NCI-H1092 (cell line): ENCODE measurements around the gene CEP57L1.
"Not testable (repeated sequence)": the region's sequence is repeated elsewhere in the genome, so short reads cannot be mapped to it uniquely, and the experiment has no call there.

Experiments used
- DNase-seq: peaks from one replicate; lab custom pipeline; 2025; lab: John Stamatoyannopoulos, UW

Gene CEP57L1

DNA sequence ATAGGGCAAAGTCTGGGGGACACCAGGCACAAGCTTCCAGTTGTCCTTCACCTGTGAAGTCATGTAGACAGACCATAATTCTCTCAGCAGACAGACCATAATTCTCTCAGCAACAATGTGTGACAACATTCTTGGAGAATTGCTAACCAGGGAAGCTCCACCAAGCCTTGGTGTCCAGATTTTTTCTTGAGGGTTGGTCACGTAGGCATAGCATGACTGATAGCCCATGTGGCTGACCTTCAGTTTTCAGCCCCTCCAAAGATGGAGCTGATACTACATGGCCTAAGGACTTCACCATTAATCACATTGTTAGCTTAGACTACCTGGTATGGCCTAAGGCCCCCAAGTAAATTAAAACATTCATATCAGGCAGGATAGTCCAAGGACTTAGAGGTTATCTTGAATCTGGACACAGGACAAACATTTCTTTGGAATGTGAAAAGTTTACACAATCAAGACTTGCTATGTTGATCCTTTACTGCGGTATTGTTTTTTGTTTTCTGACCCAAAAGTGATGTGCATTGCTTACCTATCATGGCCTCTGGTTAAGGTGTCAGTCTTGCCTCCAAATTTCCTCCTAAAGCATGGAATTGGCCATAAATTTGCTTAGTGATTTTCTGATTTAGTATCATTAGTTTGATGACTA, 76.9 kb downstream of the CEP57L1 start:
- DNase-seq = no peak

DNA sequence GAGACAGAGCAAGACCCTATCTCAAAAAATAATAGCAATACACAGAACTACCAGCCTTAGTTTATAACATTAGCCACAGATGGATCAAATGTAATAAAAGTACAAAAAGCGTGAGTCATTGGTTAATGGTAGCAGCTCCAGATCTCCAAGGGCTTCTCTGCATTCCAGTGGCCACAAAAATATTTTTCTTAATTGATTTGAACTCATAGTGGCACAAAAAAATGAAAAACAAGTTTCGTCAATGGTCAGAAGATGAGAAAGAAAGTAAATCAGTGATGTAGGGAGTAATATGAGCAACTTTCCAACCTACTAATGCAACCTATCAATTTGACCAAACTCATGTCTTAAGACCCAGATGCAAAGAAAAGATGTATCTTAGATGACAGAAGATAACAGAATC, 79.6 kb downstream of the CEP57L1 start:
- no peak for DNase-seq

DNA sequence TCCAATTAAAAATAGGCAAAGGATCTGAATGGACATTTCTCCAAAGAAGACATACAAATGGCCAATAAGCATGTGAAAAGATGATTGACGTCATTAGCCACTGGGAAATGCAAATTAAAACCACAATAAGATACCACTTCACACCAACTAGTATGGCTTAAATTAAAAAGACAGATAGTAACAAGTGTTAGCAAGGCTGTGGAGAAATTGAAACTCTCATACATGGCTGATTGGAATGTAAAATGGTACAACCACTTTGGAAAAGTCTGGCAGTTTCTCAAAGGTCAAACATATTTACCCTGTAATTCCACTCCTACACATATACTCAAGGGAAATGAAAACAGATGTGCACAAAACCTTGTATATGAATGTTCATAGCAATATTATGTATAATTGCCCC, 83.6 kb downstream of the CEP57L1 start:
- DNase-seq = no peak

DNA sequence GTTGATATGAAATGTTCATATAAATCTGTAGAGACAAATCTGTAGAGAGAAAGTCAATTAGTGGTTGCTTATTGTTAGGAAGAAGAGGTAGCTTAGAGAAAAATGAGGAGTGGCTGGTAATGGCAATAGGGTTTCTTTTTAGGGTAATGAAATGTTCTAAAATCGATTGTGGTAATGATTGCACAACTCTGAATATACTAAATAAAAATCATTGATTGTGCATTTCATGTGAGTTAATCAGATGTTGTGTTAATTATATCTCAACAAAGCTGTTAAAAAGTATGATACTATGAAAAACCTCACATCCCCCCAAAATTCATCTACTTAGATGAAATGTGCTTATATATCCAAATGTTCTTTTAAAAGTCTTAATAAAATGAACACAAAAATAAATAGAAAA, 84.2 kb downstream of the CEP57L1 start:
- DNase-seq = no peak

DNA sequence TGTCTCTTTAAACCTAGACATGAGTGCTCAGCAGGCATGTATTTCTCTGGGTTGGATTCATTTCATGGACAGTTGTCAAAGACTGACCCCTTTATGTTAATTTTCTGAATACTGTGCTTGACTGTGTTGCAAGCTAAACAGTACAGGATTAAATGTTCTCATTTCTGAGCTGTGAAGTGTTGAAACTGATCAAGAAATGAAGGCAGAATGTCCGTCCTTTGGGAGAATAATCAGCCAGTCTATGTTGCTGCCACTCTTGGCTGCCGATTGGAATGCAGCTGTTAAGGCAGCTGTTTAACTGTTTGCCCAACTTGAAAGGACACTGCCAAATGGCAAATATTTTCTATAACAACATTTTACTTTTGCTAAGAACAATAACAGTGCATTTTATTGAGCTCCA, 87.3 kb downstream of the CEP57L1 start:
- DNase-seq = no peak

DNA sequence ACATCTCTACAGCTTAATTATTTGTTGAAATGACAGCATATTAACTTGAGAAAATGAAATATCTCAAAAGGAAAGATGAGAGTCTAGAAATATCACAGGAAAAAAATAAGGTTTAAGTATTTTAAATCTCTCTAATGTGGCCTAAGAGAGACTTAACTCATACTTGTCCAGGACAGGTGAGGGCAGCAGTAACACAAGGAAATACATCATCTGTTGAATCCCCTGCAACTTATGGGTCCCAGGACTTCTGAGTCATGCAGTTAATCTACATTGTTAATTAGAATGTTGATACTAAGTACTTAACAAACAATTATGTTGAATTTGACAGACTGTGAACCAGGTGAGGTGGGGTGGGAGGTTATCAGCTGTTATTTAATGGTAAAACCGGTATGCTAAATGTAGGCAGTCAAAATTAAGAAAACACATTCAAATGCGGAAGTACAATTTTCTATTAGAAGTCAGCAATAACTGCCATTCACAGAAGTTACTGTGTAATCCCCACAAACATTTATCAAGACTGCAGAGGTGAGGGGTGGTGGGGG, 87.9 kb downstream of the CEP57L1 start:
- no peak for DNase-seq

DNA sequence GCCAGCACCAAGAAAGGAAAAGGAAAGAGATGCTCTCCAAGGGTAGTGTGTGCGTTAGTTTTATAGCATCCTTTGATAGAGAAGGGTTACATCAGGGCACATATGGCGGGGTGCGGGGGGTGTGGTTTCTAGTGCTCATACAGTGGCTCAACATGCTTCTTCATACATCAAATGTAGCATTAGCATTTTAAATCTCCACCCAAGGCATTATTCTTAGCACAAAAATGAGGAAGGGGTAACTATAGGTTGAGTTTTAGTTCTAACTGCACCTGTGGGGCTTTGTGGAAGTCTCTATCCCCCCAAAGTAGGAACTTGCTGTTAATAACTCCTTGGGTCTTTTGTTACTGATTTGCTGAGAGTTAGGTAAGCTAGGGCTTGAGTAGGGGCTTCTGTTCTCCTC, 89.3 kb downstream of the CEP57L1 start:
- DNase-seq = no peak

DNA sequence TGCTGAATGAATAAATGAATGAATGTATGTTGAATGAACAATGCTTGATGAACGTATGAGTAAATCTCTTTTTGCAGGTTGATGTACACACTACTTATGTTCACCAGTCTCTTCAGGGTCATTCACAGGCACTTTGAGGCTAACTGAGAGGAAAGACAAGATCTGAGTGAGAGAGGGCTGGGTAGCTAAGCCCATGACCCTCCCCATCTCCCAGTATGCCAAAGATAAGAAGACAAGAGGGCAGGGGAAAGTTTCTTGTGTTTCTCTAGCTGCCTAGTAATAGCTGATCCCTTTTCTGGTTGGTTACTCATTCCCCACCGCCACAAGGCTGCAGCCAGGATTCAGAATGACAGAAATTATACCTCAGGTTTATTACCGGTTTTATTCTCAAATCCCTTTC, 90.7 kb downstream of the CEP57L1 start:
- DNase-seq = no peak

DNA sequence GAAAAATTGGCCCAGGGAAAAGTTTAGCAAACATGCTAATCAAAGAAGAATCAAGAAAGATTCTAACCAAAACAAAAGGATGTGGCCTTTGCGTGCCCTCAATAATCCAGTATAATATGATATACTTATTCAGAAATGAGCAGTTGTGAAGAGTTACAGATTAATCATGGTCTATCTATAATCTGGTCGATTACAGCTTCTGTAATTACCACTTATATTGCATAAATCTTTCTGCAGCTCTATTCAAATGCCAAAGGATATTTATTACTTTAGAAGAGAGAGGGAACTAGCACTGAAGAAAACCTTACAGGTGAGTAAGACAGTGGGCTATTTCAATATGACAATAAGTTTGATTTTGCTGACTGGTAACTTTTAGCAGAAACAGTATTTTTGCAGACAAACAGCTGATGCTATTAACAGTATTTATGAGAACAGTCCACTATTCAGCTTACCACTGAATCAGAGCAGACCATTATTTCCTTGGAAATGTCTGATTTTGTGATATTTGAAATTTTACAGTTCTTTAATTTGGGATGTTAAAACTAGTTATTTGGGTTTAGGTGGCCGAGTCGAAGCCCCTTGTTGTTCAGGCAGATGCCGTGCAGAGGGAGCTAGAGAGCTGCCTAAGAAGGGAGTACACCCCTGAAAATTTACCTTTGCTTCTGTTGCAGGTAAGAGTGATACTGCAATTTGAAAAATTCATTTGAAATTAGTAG, 92.2 kb downstream of the CEP57L1 start:
- DNase-seq = peak; percentile 45

DNA sequence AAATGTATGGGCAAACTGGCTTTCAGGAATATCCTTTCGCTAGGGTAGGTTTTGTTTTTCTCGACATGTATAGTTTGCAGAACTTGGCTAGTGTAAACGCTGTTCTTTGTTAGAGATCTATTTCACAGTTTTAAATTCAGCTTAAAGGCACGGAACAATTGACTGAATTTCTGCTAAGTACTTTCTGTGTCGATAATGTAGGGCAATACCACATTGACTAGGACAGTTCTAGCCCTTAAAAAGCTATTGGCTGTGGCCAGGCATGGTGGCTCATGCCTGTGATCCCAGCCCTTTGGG, 92.8 kb downstream of the CEP57L1 start:
- DNase-seq = no peak

DNA sequence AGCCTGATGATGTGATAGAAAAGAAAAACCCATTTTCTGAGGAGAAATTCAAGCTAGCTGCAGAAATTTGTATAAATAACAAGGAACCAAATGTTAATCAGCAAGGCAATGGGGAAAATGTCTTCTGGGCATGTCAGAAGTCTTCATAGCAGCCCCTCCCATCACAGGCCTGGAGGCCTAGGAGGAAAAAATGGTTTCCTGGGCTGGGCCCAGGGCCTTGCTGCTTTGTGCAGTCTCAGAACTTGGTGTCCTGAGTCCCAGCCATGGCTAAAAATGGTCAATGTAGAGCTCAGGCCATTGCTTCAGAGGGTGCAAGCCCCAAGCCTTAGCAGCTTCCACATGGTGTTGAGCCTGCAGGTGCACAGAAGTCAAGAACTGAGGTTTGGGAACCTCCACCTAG, 96.1 kb downstream of the CEP57L1 start:
- DNase-seq = not testable (repeated sequence)

DNA sequence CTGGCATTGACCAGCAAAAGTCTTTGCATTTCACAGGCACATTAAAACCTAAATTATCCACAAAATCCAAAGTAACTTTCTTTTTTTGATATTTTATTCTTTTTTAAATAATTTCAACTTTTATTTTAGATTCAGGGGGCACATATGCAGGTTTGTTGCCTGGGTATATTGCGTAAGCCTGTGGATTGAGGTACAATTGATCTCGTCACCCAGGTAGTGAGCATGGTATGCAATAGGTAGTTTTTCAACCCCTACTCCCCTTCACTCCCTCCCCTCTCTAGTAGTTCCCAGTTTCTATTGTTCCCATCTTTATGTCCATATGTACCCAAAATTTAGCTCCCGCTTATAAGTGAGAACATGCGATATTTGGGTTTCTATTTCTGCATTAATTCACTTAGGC, 97.6 kb downstream of the CEP57L1 start:
- DNase-seq = no peak

DNA sequence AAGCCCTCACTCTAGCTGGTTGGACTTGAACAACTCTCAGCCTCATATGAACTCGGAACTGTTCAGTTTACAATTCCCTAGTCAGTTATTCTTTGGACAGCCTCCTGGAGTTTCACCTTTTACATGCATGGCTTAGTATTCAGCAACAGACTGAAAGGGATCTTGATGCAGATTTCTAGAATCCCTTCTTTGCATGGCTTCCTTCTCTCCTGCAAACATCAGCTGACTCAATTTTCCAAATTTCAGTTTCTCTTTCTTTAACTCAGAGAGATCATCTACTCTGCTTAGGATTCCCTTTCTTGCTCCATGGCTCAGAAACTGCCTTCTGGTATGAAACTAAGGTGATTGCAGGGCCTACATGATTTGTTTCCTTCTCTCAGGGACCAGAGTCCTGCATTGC, 99.6 kb downstream of the CEP57L1 start:
- DNase-seq = no peak

DNA sequence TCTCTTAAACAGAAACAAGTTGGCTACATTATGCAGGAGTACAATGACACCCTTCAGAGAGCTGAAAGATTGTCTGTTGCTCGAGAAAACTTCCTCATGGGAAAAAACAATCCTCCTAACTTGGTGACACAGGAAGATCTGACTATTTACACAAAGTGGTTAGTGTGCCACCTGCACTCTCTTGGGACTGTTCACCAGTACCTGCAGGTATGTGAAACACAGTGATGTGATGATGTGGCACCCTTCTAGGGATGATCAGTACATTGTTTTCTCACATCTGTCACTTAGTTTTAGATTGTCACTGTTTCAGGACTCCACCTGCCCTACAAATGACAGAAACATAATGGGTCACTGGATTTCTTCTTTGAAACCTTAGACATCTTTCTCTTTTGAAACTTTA, 101.8 kb downstream of the CEP57L1 start:
- DNase-seq = no peak

DNA sequence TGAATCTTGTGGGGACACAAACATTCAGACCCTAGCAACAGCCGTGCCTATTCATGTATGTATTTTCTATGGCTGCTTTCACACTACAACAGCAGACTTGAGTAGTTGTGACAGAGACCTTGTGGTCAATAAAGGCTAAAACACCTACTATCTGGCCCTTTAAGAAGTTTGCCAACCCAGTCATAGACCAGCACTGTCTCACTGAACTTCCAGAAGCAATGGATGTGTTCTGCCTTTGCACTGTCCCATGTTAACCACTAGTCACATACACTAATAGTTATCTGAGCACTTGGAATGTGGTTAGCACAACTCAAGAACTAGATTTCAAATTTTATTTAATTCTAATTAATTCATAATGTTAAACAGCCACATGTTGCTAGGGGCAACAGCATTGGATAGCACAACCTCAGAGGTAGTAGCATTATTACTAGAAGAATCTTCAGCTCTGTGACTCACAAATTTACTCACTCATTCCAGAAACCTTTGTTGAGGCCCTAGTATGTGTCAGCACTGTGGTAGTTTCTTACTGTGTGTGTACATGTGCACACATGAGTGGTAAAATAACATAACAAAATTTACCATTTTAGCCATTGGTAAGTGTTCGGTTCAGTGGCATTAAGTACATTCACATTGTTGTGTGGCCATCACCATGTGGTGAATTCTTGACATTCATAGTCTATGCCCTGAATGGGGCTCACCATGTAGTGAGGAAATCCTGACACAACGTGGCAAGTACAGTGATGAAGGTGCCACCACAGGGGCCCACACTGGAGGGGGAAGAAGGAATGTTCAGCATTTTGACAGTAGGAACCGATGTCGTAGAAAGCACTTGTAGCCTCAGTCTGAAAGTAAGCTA, 107.3 kb downstream of the CEP57L1 start:
- DNase-seq = no peak

DNA sequence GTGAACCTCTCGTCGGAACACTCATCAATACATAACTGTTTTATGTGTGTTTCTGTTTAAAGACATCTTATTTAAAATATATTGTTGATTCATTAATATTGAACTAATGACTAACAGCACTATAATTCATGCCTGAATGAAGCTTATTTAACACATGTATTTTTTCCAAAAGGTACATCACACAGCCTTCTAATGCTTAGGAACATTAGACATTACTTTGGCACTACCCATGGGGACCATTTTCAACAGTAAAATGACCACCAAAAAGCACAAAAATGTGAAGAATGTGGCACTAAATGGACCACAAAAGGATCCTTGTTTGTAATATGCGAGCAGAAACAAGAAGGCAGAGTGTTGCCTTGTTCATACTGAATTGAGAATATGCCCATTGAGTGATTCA, 109.2 kb downstream of the CEP57L1 start:
- no peak for DNase-seq

DNA sequence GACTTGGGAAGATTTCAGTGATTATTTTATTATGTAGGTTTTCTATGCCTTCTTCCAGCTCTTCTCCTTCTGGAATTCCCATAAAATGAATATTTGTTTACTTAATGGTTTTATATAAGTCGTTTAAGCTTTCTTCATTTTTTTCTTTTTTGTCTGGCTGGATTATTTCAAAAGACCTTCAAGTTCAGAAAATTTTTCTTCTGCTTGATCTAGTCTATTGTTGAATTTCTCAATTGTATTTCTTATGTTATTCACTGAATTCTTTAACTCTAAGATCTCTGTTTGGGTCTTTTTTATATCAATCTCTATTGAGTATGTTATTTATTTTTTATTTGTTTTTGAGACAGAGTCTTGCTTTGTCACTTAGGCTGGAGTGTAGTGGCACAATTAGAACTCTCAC, 117.4 kb downstream of the CEP57L1 start:
- no peak for DNase-seq
